GM18502 (cell line): Measurements from ENCODE around the gene SEPTIN7.

Experiments
- ATAC-seq: cut with Tn5 transposase; IDR thresholded peaks from one replicate; pipeline ENCODE4 v1.9.1; 2021; ENCODE audit warnings: mild to moderate bottlenecking; ENCODE audit not compliant: unreplicated experiment, poor library complexity

Gene SEPTIN7

DNA sequence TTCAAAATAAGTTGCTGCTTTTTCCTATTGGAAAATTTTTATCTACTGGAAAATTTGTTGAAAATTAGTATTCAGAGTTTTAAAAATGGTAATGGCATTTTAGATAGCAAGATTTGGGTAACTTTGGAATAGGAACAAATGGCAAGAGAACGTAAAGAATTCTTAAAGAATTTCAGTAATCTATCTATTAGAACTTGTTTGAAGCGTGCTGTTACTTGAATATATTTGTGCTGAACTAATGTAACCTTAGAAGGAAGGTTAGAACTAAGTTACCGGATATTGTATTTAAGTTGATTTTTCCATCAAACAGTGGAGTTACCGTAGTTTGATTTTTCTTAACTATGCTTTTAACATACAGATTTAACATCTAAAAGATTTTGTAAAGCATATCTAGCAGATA, 25.9 kb downstream of the SEPTIN7 start:
- no peak for ATAC-seq

- no peak for ATAC-seq
Observed at GRCh38 chr7:35828817-35829216, 28.0 kb downstream of the SEPTIN7 start.

DNA sequence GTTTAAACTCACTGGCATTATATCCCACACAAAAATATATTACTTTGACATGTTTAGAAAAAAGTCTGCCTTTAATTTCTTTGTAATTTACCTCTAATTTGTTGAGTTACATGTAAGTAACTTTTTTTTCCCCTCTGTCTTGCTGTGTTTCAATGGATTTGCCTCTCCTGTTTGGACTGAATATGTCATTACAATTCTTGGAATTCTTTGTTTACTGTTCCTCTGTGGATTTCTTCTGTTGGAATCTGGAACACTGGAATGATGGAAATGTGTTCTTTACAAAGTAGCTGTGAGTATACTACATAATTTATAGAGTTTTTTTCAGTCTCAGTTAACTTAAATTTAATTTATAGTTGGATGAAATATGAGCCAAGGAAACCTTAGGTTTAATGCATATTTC, 30.4 kb downstream of the SEPTIN7 start:
- ATAC-seq = no peak

DNA sequence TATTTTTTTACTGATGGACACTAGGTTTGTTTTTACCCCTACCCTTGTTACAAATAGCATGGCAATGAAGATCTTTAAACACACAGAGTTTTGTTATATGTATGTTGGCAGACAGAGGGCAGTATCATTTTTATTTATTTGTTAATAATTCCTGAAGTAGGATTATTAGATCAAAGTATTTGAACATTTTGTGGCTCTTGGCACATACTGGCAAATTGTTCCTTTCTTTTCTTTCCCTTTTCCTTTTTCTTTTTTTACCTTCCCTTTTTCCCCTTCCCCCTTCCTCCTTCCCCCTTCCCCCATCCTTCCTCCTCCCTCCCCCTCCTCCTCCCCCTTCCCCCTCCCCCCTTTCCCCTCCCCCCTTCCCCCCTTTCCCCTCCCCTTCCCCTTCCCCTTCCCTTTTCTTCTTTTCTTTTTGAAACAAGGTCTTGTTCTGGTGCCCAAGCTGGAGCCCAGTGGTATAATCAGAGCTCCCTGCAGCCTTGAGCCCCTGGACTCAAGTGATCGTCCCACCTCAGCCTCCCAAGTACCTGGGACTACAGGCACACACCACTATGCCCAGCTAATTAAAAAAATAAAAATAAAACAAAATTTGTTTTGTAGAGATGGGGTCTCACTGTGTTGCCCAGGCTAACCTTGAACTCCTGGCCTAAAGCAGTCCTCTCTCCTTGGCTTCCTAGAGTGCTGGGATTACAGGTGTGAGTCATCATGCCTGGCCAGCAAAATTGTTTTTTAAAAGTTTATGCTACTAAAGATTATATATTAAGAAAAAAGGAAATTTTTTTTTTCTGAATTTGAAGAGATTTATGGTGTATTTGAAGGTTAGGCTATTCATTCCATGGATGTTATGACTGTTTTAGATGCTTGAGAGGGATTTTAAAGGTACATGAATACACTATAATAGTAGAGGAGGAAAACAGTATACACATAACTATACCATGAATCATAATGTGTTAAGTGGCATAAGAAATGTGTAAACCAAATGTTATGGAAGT, 39.3 kb downstream of the SEPTIN7 start:
- ATAC-seq = no peak

- no peak for ATAC-seq
Observed at GRCh38 chr7:35846816-35847412, 46.1 kb downstream of the SEPTIN7 start.

- no peak for ATAC-seq
Observed at GRCh38 chr7:35848725-35849124, 47.9 kb downstream of the SEPTIN7 start.

- no peak for ATAC-seq
Observed at GRCh38 chr7:35849158-35849831, 48.4 kb downstream of the SEPTIN7 start.

DNA sequence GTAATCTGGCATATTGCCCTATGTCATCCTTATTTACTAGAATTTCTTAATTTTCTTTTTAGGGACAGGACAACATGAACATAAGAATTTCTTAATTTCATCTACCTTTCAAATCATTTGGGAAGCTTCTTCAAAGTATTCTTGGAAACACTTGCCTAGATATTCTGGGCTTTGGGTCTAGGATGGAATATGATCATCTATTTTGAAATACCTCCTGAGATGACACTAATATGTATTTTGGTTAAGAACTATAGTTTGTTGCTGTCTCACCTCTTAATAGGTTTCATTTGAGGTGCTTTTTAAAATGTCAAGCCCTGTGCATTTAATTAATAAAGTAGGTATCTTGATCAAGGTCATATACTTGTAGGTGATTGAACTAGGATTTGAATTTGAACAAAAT, 49.1 kb downstream of the SEPTIN7 start:
- no peak for ATAC-seq
